ENCODE data around the gene LMF2. TPM values are rescaled to one million over a fixed set of nuclear protein-coding genes. Genes with fewer than 3 reads are reported as not detected.

The LMF2 gene
- polyA plus RNA-seq, 1 of the 3 experiments (the other 2 are of a cell fraction) = 34.3 TPM

DNA sequence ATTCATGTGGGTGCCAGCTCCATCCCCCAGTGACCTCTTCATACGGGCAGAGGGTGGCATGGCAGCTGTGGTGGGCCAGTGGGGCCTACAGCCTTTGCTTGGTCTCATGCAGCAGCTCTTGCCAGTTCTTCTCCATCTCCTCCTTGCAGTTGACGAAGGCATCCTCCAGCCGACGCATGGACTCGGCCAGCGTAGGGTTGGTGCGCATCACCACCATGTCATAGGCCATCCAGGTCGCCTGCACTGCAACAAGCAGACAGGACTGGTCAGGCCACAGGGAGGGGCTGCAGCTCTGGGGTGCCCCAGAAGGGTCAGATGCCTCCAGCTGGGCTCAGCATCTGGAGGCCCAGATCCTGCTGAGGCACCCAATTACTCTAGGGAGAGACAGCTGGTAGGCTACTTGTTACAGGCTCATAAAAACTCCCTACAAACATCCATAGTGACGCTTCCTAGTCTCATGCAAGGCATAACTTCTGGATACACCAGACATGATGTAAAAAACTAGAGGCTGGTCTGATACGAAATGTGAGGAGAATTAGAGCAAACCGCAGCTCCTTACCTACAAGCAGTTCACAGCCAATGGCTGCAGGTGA lies 43.8 kb upstream of the LMF2 start (continued):
- TF ChIP-seq NRF1 (IDR thresholded peaks at IDR 0.05; ENCODE audit: low read depth, low read length) = no peak
- no peak for TF ChIP-seq FOXJ3 (CRISPR knock-in tag; IDR thresholded peaks at IDR 0.05)
- no peak for TF ChIP-seq SMC3 (IDR thresholded peaks at IDR 0.05; ENCODE audit: low read depth, low read length)
- no peak for TF ChIP-seq MXI1 (IDR thresholded peaks at IDR 0.05; ENCODE audit: low read depth, low read length)
- no peak for TF ChIP-seq RFX5 (IDR thresholded peaks at IDR 0.05; ENCODE audit: low read length)
- TF ChIP-seq MEF2A (IDR thresholded peaks at IDR 0.05; ENCODE audit: borderline replicate concordance, low read depth) = no peak

DNA sequence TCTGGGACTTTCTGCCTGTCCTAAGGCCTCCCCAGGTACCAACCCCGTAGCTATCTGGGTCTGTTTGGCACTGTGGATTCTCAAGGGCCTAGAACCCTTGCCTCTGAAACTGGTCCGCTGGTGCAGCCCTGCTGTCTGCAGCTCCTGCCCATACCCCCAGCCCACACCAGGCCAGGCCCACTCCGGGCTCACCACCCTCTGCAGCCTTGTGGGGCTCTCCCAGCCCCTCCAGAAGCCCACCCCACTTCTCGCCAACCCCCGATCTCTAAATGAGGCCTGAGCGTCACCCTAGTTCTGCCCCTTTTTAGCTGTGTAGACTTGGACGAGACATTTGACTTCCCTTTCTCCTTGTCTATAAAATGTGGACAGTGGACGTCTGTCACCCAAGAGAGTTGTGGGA lies 42.9 kb upstream of the LMF2 start:
- H2AFZ ChIP-seq (ENCODE audit: low read depth) = no peak overlapping the region
- H3K9me3 ChIP-seq = no peaks in the 10 kb centered on the region
- H3K79me2 ChIP-seq (ENCODE audit: insufficient read depth) = no peaks in the 10 kb centered on the region
- WGBS (ENCODE audit: low lambda C conversion rate) = 74% methylated on average over 8 of the region's 8 CpGs
- no peak for DNase-seq
- H3K4me1 ChIP-seq (ENCODE audit: control insufficient read depth in 1 of 2, insufficient read depth in 2 of 2, low read depth in 1 of 2, low read length in 1 of 2) = peaks cover 0 to 7% of the 10 kb centered on the region in 2 experiments; a peak in 1 of 4 replicates
- H3F3A ChIP-seq (replicated peaks; ENCODE audit: insufficient read depth) = no peaks in the 10 kb centered on the region
- H3K27ac ChIP-seq (ENCODE audit: low read depth in 2 of 2, low read length in 1 of 2) = no peak overlapping the region
- no peak overlapping the region for H3K4me3 ChIP-seq (ENCODE audit: low read depth in 2 of 2, low read length in 1 of 2)
- ChIA-PET POLR2A (no interaction called here), CTCF (interaction anchor here (1.1 to 5.3 kb wide), 4 partner anchors 9 to 71 kb away, joined by 3 to 26 read pairs (median 8); partner anchors contain the start of genes SCO2 and SYCE3)
- TF ChIP-seq NFIC (IDR thresholded peaks at IDR 0.05; ENCODE audit: borderline replicate concordance) = no peak
- TF ChIP-seq CHD2 (IDR thresholded peaks at IDR 0.05; ENCODE audit: low read length, partially characterized antibody) = no peak
- TF ChIP-seq EZH2phosphoT487 (IDR thresholded peaks at IDR 0.05; ENCODE audit: borderline replicate concordance, low read depth) = no peak
- no peak for TF ChIP-seq RXRA (IDR thresholded peaks at IDR 0.05; ENCODE audit: borderline replicate concordance, low read depth)
- no peak for TF ChIP-seq MXI1 (IDR thresholded peaks at IDR 0.05; ENCODE audit: low read depth, low read length)
- TF ChIP-seq, protein P1, sequence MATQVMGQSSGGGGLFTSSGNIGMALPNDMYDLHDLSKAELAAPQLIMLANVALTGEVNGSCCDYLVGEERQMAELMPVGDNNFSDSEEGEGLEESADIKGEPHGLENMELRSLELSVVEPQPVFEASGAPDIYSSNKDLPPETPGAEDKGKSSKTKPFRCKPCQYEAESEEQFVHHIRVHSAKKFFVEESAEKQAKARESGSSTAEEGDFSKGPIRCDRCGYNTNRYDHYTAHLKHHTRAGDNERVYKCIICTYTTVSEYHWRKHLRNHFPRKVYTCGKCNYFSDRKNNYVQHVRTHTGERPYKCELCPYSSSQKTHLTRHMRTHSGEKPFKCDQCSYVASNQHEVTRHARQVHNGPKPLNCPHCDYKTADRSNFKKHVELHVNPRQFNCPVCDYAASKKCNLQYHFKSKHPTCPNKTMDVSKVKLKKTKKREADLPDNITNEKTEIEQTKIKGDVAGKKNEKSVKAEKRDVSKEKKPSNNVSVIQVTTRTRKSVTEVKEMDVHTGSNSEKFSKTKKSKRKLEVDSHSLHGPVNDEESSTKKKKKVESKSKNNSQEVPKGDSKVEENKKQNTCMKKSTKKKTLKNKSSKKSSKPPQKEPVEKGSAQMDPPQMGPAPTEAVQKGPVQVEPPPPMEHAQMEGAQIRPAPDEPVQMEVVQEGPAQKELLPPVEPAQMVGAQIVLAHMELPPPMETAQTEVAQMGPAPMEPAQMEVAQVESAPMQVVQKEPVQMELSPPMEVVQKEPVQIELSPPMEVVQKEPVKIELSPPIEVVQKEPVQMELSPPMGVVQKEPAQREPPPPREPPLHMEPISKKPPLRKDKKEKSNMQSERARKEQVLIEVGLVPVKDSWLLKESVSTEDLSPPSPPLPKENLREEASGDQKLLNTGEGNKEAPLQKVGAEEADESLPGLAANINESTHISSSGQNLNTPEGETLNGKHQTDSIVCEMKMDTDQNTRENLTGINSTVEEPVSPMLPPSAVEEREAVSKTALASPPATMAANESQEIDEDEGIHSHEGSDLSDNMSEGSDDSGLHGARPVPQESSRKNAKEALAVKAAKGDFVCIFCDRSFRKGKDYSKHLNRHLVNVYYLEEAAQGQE (IDR thresholded peaks at IDR 0.05; ENCODE audit: low read depth, low read length) = no peak
- TF ChIP-seq TAF1 (IDR thresholded peaks at IDR 0.05; ENCODE audit: borderline replicate concordance, low read depth, low read length) = no peak
- TF ChIP-seq, protein P2, sequence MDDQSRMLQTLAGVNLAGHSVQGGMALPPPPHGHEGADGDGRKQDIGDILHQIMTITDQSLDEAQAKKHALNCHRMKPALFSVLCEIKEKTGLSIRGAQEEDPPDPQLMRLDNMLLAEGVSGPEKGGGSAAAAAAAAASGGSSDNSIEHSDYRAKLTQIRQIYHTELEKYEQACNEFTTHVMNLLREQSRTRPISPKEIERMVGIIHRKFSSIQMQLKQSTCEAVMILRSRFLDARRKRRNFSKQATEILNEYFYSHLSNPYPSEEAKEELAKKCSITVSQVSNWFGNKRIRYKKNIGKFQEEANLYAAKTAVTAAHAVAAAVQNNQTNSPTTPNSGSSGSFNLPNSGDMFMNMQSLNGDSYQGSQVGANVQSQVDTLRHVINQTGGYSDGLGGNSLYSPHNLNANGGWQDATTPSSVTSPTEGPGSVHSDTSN (IDR thresholded peaks at IDR 0.05) = no peak
- H3K9ac ChIP-seq = no peak overlapping the region
- no peaks in the 10 kb centered on the region for H3K9me2 ChIP-seq
- H4K20me1 ChIP-seq (ENCODE audit: insufficient read depth) = no peaks in the 10 kb centered on the region
- no peaks in the 10 kb centered on the region for H3K27me3 ChIP-seq (ENCODE audit: insufficient read depth)
- H3K36me3 ChIP-seq (replicated peaks in 1 of 2; ENCODE audit: control insufficient read depth in 1 of 2, insufficient read depth in 2 of 2, low read length in 1 of 2) = no peaks in the 10 kb centered on the region
- H3K4me2 ChIP-seq = no peak overlapping the region
